HCT116 (cell line): ENCODE data around the gene SMARCA2. TPM values are rescaled to one million over a fixed set of nuclear protein-coding genes. Genes with fewer than 3 reads are reported as not detected.

Source experiments
- ATAC-seq: fragments of 200-7000 bp; cut with Tn5 transposase; 2 replicates; pipeline ENCODE4 v1.9.1; 2020; ENCODE audit warnings: mild to moderate bottlenecking, moderate library complexity
- BruUV-seq: library from RNA; stranded (reverse); fragments of 400-500 nt; replicated peaks from 2 replicates; lab custom pipeline; 2021; lab: Mats Ljungman, UMichigan
- CTCF ChIA-PET: fragments of 300-600 bp; sonication (Branson Sonifier 250); formaldehyde crosslinking; loops from one replicate; lab custom pipeline; 2021; ENCODE audit warnings: antibody characterized with exemption; lab: Charles Lee
- POLR2A ChIA-PET: fragments of 300-600, 350-600 bp; sonication (Branson Sonifier 250); formaldehyde crosslinking; loops from one replicate; lab custom pipeline; 2021; ENCODE audit warnings: antibody characterized with exemption; lab: Charles Lee
- RAD21 ChIA-PET, 2 experiments: fragments of 300-600 bp; sonication (Branson Sonifier 250); formaldehyde crosslinking; loops; one replicate each; lab custom pipeline; 2023; ENCODE audit warnings: low total read pairs in 2 of 2; ENCODE audit not compliant: uncharacterized antibody in 2 of 2, unreplicated experiment in 2 of 2, low non-redundant PET in 1 of 2; lab: Charles Lee
- DNase-seq: peaks from one replicate; pipeline ENCODE4 v3.0.0-alpha.2; 2010; ENCODE audit warnings: low read depth, low spot score
- H2AFZ ChIP-seq: fragments of 200-600 bp; shearing (Covaris generic), sonication (generic); 2 replicates; pipeline ENCODE4 v1.6.1; 2017; ENCODE audit warnings: low read depth, mixed run types, mixed read lengths, antibody characterized with exemption, low read length; ENCODE audit not compliant: poor library complexity, severe bottlenecking
- H3K27ac ChIP-seq: 2 replicates; pipeline ENCODE4 v1.5.1; 2012; ENCODE audit warnings: low read depth, low read length
- H3K27me3 ChIP-seq: fragments of 200-600 bp; sonication (generic); 2 replicates; pipeline ENCODE4 v1.6.1; 2016; ENCODE audit warnings: mixed run types, low read length, mixed read lengths; ENCODE audit not compliant: insufficient read depth
- H3K36me3 ChIP-seq, 2 experiments: fragments of 200-500 bp in 1 of 2; fragments of 200-600 bp in 1 of 2; sonication (Bioruptor generic) in 1 of 2; sonication (generic) in 1 of 2; 2 replicates each; pipeline versions ENCODE4 v1.5.1 to v1.6.1; 2014 to 2016; ENCODE audit warnings: low read length in 2 of 2, inconsistent platforms in 1 of 2, mixed read lengths in 1 of 2, mixed run types in 1 of 2; ENCODE audit not compliant: insufficient read depth in 2 of 2, control insufficient read depth in 1 of 2
- H3K4me1 ChIP-seq, 2 experiments: fragments of 200-600 bp in 1 of 2; sonication (generic) in 1 of 2; 2 replicates each; pipeline versions ENCODE4 v1.5.1 to v1.6.1; 2012 to 2017; ENCODE audit warnings: low read length in 2 of 2, inconsistent platforms in 1 of 2, mild to moderate bottlenecking in 1 of 2, mixed read lengths in 1 of 2, mixed run types in 1 of 2, moderate library complexity in 1 of 2; ENCODE audit not compliant: insufficient read depth in 2 of 2, control insufficient read depth in 1 of 2
- H3K4me2 ChIP-seq: fragments of 200-600 bp; sonication (generic); 2 replicates; pipeline ENCODE4 v1.6.1; 2017; ENCODE audit warnings: mixed run types, low read length, mixed read lengths
- H3K4me3 ChIP-seq, 2 experiments: fragments of 200-600 bp in 1 of 2; sonication (generic) in 1 of 2; replicated peaks in 1 of 2; 2 replicates each; pipeline ENCODE4 v1.5.1; 2011 to 2016; ENCODE audit warnings: low read length in 2 of 2, control low read depth in 1 of 2, low read depth in 1 of 2, mild to moderate bottlenecking in 1 of 2, mixed read lengths in 1 of 2, mixed run types in 1 of 2
- H3K79me2 ChIP-seq: fragments of 200-600 bp; sonication (generic); 2 replicates; pipeline ENCODE4 v1.6.1; 2017; ENCODE audit warnings: mild to moderate bottlenecking, mixed run types, low read length, moderate library complexity, mixed read lengths; ENCODE audit not compliant: insufficient read depth
- H3K9ac ChIP-seq: fragments of 200-600 bp; sonication (generic); 2 replicates; pipeline ENCODE4 v1.6.1; 2016; ENCODE audit warnings: low read length, mixed read lengths
- H3K9me2 ChIP-seq: fragments of 200-600 bp; sonication (generic), shearing (Covaris generic); 2 replicates; pipeline ENCODE4 v1.6.1; 2017; ENCODE audit warnings: mixed run types, mild to moderate bottlenecking, moderate library complexity; ENCODE audit not compliant: insufficient read depth
- H3K9me3 ChIP-seq, 2 experiments: fragments of 200-500 bp in 1 of 2; fragments of 200-600 bp in 1 of 2; sonication (Bioruptor generic) in 1 of 2; sonication (generic) in 1 of 2; 2 replicates each; pipeline ENCODE4 v1.6.1; 2014 to 2017; ENCODE audit warnings: low read length in 2 of 2, mixed read lengths in 2 of 2, inconsistent platforms in 1 of 2, low read depth in 1 of 2, mild to moderate bottlenecking in 1 of 2, mixed run types in 1 of 2, moderate library complexity in 1 of 2; ENCODE audit not compliant: control insufficient read depth in 1 of 2, insufficient read depth in 1 of 2
- H4K20me1 ChIP-seq: fragments of 200-600 bp; sonication (generic), shearing (Covaris generic); 2 replicates; pipeline ENCODE4 v1.6.1; 2017; ENCODE audit warnings: mixed run types, mild to moderate bottlenecking, moderate library complexity; ENCODE audit not compliant: insufficient read depth
- CEBPB ChIP-seq: IDR thresholded peaks from 2 replicates; pipeline ENCODE4 v1.6.1; 2012; ENCODE audit warnings: low read depth
- ELF1 ChIP-seq: IDR thresholded peaks from 2 replicates; pipeline ENCODE4 v1.6.1; 2012; ENCODE audit warnings: low read depth, borderline replicate concordance
- EZH2 ChIP-seq: fragments of 200-600 bp; sonication (generic); IDR thresholded peaks from 2 replicates; pipeline ENCODE4 v1.6.1; 2017; ENCODE audit warnings: antibody characterized with exemption, mixed run types
- RAD21 ChIP-seq: IDR thresholded peaks from 2 replicates; pipeline ENCODE4 v1.6.1; 2012; ENCODE audit warnings: low read depth, mild to moderate bottlenecking
- REST ChIP-seq: IDR thresholded peaks from 2 replicates; pipeline ENCODE4 v1.6.1; 2012; ENCODE audit warnings: low read depth
- TCF7L2 ChIP-seq: IDR thresholded peaks from 2 replicates; pipeline ENCODE4 v1.7.0; 2011; ENCODE audit warnings: borderline replicate concordance, inconsistent platforms; ENCODE audit not compliant: insufficient read depth, insufficient read length; ENCODE audit errors: extremely low read depth
- ZBTB33 ChIP-seq: IDR thresholded peaks from 2 replicates; pipeline ENCODE4 v1.6.1; 2011; ENCODE audit warnings: mild to moderate bottlenecking, low read length, moderate library complexity; ENCODE audit not compliant: insufficient replicate concordance; ENCODE audit errors: extremely low read depth
- ZFX ChIP-seq: fragments of 450-650 bp; IDR thresholded peaks from 2 replicates; pipeline ENCODE4 v1.6.1; 2017
- ZNF274 ChIP-seq: fragments of 200-500 bp; sonication (Bioruptor generic); IDR thresholded peaks from 2 replicates; pipeline ENCODE4 v1.6.1; 2014; ENCODE audit warnings: mild to moderate bottlenecking, low read depth, low read length, inconsistent platforms
- intact Hi-C: fragments of 100-400 bp; cut with micrococcal nuclease; formaldehyde crosslinking; loops from 2 replicates; pipeline ENCODE4 v1.10.0; 2022
- total RNA-seq: library from RNA; stranded (reverse); gene quantifications from one replicate; pipeline ENCODE4 v1.2.1, GENCODE V29; 2021; ENCODE audit not compliant: unreplicated experiment

Gene SMARCA2
- total RNA-seq, 1 experiment from 2014 or later = 14.7 TPM

DNA sequence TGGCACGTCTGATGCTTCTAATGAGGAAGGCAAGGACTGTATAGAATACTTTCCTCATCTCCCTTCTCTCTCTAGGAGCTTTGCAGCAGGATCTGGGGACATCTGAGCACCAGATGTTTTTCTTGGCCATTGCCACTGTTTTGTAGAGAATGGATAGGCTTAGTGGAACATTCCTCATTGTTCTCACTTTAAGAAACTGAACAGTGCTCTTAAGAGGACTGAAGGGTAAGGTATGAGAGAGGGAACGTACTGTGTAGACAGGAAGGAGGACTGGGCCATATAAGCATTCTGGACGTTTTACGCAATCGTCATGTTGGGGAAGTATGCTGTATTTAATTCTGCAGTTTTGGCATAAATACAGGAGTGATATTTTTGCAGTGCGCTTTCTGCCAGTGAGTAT is 70.6 kb downstream of the SMARCA2 start:
- TF ChIP-seq ZFX (no peak), TCF7L2 (no peak), RAD21 (no peak), REST (no peak)
- DNase-seq (no peak), ATAC-seq (no peak)
- no peaks in the 10 kb centered on the region for H3K36me3 ChIP-seq
- H3K27ac ChIP-seq = no peak overlapping the region
- H3K9ac ChIP-seq = no peak overlapping the region
- H3K79me2 ChIP-seq = no peaks in the 10 kb centered on the region
- no peaks in the 10 kb centered on the region for H3K9me3 ChIP-seq
- no peaks in the 10 kb centered on the region for H3K27me3 ChIP-seq
- POLR2A ChIA-PET = no interaction called here
- H4K20me1 ChIP-seq = no peaks in the 10 kb centered on the region
- RAD21 ChIA-PET = no interaction called here
- intact Hi-C loops = loop anchor here (5.0 kb wide), 1 partner anchor 213 kb away; no protein-coding TSS in a partner anchor
- H3K9me2 ChIP-seq = no peaks in the 10 kb centered on the region
- no peak overlapping the region for H3K4me3 ChIP-seq
- CTCF ChIA-PET = no interaction called here
- no peak overlapping the region for H2AFZ ChIP-seq
- H3K4me1 ChIP-seq = no peaks in the 10 kb centered on the region
- no TSS peak for BruUV-seq
- H3K4me2 ChIP-seq = no peak overlapping the region

- ChIA-PET CTCF (interaction anchor here (1.7 kb wide), 1 partner anchor 30 kb away, joined by 5 read pairs; no protein-coding TSS in a partner anchor), RAD21 (no interaction called here), POLR2A (no interaction called here)
- no peak overlapping the region for H3K9ac ChIP-seq
- H3K4me3 ChIP-seq = no peak overlapping the region
- H3K9me3 ChIP-seq = no peaks in the 10 kb centered on the region
- no peak for ATAC-seq
- no peaks in the 10 kb centered on the region for H3K9me2 ChIP-seq
- DNase-seq = no peak
- intact Hi-C loops = loop anchor here (5.0 kb wide), 1 partner anchor 214 kb away; no protein-coding TSS in a partner anchor
- H2AFZ ChIP-seq = no peak overlapping the region
- TF ChIP-seq ZFX (no peak), EZH2 (no peak), ZBTB33 (no peak), ZNF274 (no peak), ELF1 (no peak), REST (no peak), CEBPB (no peak)
- no peaks in the 10 kb centered on the region for H3K79me2 ChIP-seq
- no peak overlapping the region for H3K4me2 ChIP-seq
- no peaks in the 10 kb centered on the region for H3K27me3 ChIP-seq
- H3K36me3 ChIP-seq = no peaks in the 10 kb centered on the region
- no peak overlapping the region for H3K27ac ChIP-seq
- H3K4me1 ChIP-seq = no peaks in the 10 kb centered on the region
- H4K20me1 ChIP-seq = no peaks in the 10 kb centered on the region
- no TSS peak for BruUV-seq
Measured at GRCh38 chr9:2086116-2086515, 71.0 kb downstream of the SMARCA2 start.
